CD8-positive, alpha-beta memory T cell (primary cell): Measurements from ENCODE around the gene ACBD6. TPM values are rescaled to one million over a fixed set of nuclear protein-coding genes. Genes with fewer than 3 reads are reported as not detected.
A peak's percentile ranks its signal among the peaks of the same experiment; 100 is the strongest.

ENCODE experiments used
- CTCF ChIA-PET: fragments of 350-600 bp; sonication (Branson Sonifier 250); formaldehyde crosslinking; loops from one replicate; lab custom pipeline; 2021; ENCODE audit warnings: antibody characterized with exemption; lab: Charles Lee
- POLR2A ChIA-PET: fragments of 350-600 bp; sonication (Branson Sonifier 250); formaldehyde crosslinking; loops from one replicate; lab custom pipeline; 2021; ENCODE audit warnings: antibody characterized with exemption; lab: Charles Lee
- DNase-seq, 5 donors: peaks; one replicate each; pipeline versions ENCODE4 v3.0.0 to v3.0.0-alpha.2; 2020 to 2022; ENCODE audit warnings: mixed read lengths in 1 of 5
- H3K27ac ChIP-seq: one replicate; pipeline ENCODE4 v1.7.0; 2013; ENCODE audit warnings: low read depth, mild to moderate bottlenecking, low read length, moderate library complexity
- H3K27me3 ChIP-seq: 2 replicates; pipeline ENCODE4 v1.7.0; 2013; ENCODE audit warnings: low read length, mild to moderate bottlenecking; ENCODE audit not compliant: insufficient read depth, poor library complexity, severe bottlenecking
- H3K36me3 ChIP-seq: 2 replicates; pipeline ENCODE4 v1.7.0; 2013; ENCODE audit warnings: mild to moderate bottlenecking, low read length, moderate library complexity; ENCODE audit not compliant: insufficient read depth
- H3K4me1 ChIP-seq: 2 replicates; pipeline ENCODE4 v1.7.0; 2013; ENCODE audit warnings: mild to moderate bottlenecking, low read length, moderate library complexity; ENCODE audit not compliant: insufficient read depth
- H3K4me3 ChIP-seq: 2 replicates; pipeline ENCODE4 v1.7.0; 2013; ENCODE audit warnings: mild to moderate bottlenecking, low read length
- H3K9me3 ChIP-seq: 2 replicates; pipeline ENCODE4 v1.7.0; 2013; ENCODE audit warnings: mild to moderate bottlenecking, low read length
- H3K27ac Mint-ChIP-seq, 8 donors: one replicate each; pipeline ENCODE4 v1.8.0; 2020 to 2021; ENCODE audit warnings: mixed read lengths in 8 of 8, mild to moderate bottlenecking in 6 of 8, inconsistent platforms in 3 of 8, moderate library complexity in 3 of 8
- H3K27me3 Mint-ChIP-seq, 2 donors: one replicate each; pipeline ENCODE4 v1.8.0; 2020 to 2021; ENCODE audit warnings: mixed read lengths in 2 of 2, mild to moderate bottlenecking in 1 of 2, moderate library complexity in 1 of 2
- H3K36me3 Mint-ChIP-seq, 3 donors: one replicate each; pipeline ENCODE4 v1.8.0; 2020 to 2021; ENCODE audit warnings: mixed read lengths in 3 of 3, inconsistent platforms in 1 of 3, mild to moderate bottlenecking in 1 of 3
- H3K4me1 Mint-ChIP-seq, 3 donors: one replicate each; pipeline ENCODE4 v1.8.0; 2020 to 2021; ENCODE audit warnings: mixed read lengths in 3 of 3, inconsistent platforms in 1 of 3, mild to moderate bottlenecking in 1 of 3
- H3K4me3 Mint-ChIP-seq, 7 donors: one replicate each; pipeline ENCODE4 v1.8.0; 2020 to 2021; ENCODE audit warnings: mixed read lengths in 7 of 7, mild to moderate bottlenecking in 6 of 7, moderate library complexity in 4 of 7, inconsistent platforms in 2 of 7
- H3K9me3 Mint-ChIP-seq, 5 donors: one replicate each; pipeline ENCODE4 v1.8.0; 2020 to 2022; ENCODE audit warnings: mixed read lengths in 5 of 5, mild to moderate bottlenecking in 3 of 5, moderate library complexity in 2 of 5, inconsistent platforms in 1 of 5
- polyA plus RNA-seq: library from polyadenylated mRNA; unstranded; fragments of 300-500 nt; fragmentation: Illumina TruSeq; gene quantifications from one replicate; pipeline ENCODE4 v1.2.3, GENCODE V29; 2021
- total RNA-seq, 2 experiments: library from RNA; stranded (reverse); gene quantifications; one replicate each; pipeline ENCODE4 v1.2.3, GENCODE V29; 2021

Gene ACBD6
- total and polyA plus RNA-seq, 3 experiments from 2014 or later, result 33.8 to 51.4 (median 50.3) TPM

DNA sequence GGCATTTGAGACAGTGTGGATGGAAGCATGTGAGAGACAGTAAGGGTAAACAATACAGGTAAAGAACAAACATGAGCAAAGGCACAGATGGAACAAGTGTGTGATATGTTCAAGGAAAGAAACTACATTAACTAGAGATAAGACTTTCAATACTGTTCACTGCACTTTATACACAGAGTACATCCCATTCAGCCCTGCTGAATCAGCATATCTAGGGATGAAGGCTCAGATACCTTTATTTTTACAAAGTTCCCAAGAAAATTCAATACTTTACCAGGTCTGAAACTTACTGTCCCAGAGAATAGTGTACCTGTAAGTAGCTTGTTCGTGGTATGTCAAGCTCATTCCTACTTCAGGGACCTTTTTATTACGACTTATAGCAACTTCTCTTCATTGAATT lies 149.8 kb downstream of the ACBD6 start:
- Mint-ChIP-seq H3K36me3 (peaks cover 0 to 5% (median 2%) of the 10 kb centered on the region in 3 donors), H3K9me3 (peaks cover 0 to 3% (median 0%) of the 10 kb centered on the region in 5 donors), H3K27ac (peak overlapping the region in 1 of 8 donors; percentile 33), H3K4me1 (peaks cover 4 to 22% (median 11%) of the 10 kb centered on the region in 3 donors), H3K4me3 (no peak overlapping the region), H3K27me3 (no peaks in the 10 kb centered on the region)
- no peak overlapping the region for H3K27ac ChIP-seq
- no peaks in the 10 kb centered on the region for H3K4me1 ChIP-seq
- H3K4me3 ChIP-seq, result no peak overlapping the region
- no peaks in the 10 kb centered on the region for H3K36me3 ChIP-seq
- ChIA-PET POLR2A (no interaction called here), CTCF (no interaction called here)
- no peaks in the 10 kb centered on the region for H3K9me3 ChIP-seq
- no peak for DNase-seq
- no peaks in the 10 kb centered on the region for H3K27me3 ChIP-seq

DNA sequence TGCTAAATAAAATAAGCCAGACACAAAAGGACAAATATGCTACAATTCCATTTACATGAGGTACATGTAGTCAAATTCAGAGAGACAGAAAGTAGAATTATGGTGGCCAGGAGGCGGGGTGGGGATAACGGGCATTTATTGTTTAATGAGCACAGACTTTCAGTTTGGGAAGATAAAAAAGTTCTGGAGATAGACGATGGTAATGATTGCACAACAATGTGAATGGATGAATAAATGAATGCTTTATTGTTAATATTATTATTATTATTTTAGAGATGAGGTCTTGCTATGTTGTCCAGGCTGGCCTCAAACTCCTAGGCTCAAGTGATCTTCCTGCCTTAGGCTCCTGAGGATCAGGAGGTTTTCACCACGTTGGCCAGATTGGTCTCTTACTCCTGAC lies 150.4 kb downstream of the ACBD6 start:
- Histone ChIP-seq H3K9me3 (no peaks in the 10 kb centered on the region), H3K27ac (no peak overlapping the region), H3K27me3 (no peaks in the 10 kb centered on the region), H3K4me1 (no peaks in the 10 kb centered on the region), H3K4me3 (no peak overlapping the region), H3K36me3 (no peaks in the 10 kb centered on the region)
- POLR2A ChIA-PET, result no interaction called here
- Mint-ChIP-seq H3K27ac (no peak overlapping the region), H3K9me3 (peaks cover 0 to 3% (median 0%) of the 10 kb centered on the region in 5 donors), H3K27me3 (no peaks in the 10 kb centered on the region), H3K36me3 (peaks cover 0 to 5% (median 3%) of the 10 kb centered on the region in 3 donors), H3K4me1 (peaks cover 4 to 20% (median 8%) of the 10 kb centered on the region in 3 donors), H3K4me3 (no peak overlapping the region)
- no peak for DNase-seq
- CTCF ChIA-PET, result no interaction called here

- H3K4me1 ChIP-seq, result no peaks in the 10 kb centered on the region
- no peak overlapping the region for H3K27ac ChIP-seq
- H3K36me3 ChIP-seq, result no peaks in the 10 kb centered on the region
- ChIA-PET POLR2A (no interaction called here), CTCF (no interaction called here)
- no peak overlapping the region for H3K4me3 ChIP-seq
- H3K27me3 ChIP-seq, result no peaks in the 10 kb centered on the region
- Mint-ChIP-seq H3K27me3 (no peaks in the 10 kb centered on the region), H3K36me3 (peaks cover 8 to 18% (median 10%) of the 10 kb centered on the region in 3 donors), H3K4me1 (peaks cover 7 to 34% (median 13%) of the 10 kb centered on the region in 3 donors), H3K4me3 (no peak overlapping the region), H3K9me3 (no peaks in the 10 kb centered on the region), H3K27ac (no peak overlapping the region)
- DNase-seq, result no peak
- H3K9me3 ChIP-seq, result no peaks in the 10 kb centered on the region
Observed at GRCh38 chr1:180345148-180345547, 157.2 kb downstream of the ACBD6 start.

DNA sequence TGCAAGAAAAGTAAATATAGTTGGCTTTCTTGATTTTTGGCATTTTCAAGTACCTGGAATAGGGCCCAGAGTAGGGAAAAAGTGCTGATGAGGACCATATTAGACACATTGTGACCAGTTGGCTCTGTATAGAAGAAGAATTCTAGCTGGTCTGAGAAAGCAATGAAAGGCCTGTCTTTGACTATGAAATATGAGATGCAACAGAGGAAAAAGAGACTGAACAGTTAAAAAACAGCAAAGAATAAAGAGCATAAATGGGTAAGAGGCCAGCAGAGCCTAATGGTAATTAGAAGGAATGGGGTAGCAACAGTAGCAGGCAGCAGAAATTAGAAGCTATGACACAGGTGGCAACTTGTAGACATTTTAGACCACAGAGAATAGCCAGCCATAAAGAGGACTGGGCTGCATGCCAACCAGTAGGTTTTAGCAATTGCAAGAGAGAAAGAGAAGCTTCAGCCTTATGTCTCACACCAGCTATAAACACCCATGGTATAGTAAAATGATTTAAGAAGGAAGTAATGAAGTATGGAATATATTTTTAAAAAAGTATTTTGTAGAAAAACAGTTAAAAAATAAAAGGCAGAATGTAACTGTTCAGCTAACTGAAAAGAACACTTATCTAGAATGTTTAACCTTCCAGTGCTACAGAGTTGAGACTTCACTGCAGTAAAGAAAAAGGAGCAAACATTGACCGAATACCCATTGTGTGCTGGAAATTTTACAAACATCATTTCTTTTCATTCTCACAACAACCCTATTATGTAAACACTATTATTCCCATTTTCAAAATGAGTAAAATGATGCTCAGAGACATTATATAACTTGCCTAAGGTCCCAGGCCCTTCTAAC lies 158.2 kb downstream of the ACBD6 start:
- Histone ChIP-seq H3K36me3 (no peaks in the 10 kb centered on the region), H3K4me3 (no peak overlapping the region), H3K9me3 (no peaks in the 10 kb centered on the region), H3K27me3 (no peaks in the 10 kb centered on the region), H3K4me1 (no peaks in the 10 kb centered on the region), H3K27ac (no peak overlapping the region)
- Mint-ChIP-seq H3K4me1 (peaks cover 7 to 39% (median 13%) of the 10 kb centered on the region in 3 donors), H3K9me3 (peaks cover 0 to 5% (median 0%) of the 10 kb centered on the region in 5 donors), H3K27ac (peak overlapping the region in 2 of 8 donors; percentile 11 to 24), H3K36me3 (peaks cover 8 to 25% (median 13%) of the 10 kb centered on the region in 3 donors), H3K4me3 (no peak overlapping the region), H3K27me3 (no peaks in the 10 kb centered on the region)
- ChIA-PET POLR2A (no interaction called here), CTCF (no interaction called here)
- no peak for DNase-seq

GRCh38 chr1:180327089-180327488 lies 175.3 kb downstream of the ACBD6 start:
- H3K27me3 Mint-ChIP-seq, result no peaks in the 10 kb centered on the region
- Histone ChIP-seq H3K4me1 (no peaks in the 10 kb centered on the region), H3K36me3 (no peaks in the 10 kb centered on the region), H3K27me3 (no peaks in the 10 kb centered on the region), H3K9me3 (peaks cover 3% of the 10 kb centered on the region), H3K27ac (no peak overlapping the region), H3K4me3 (no peak overlapping the region)
- H3K4me3 Mint-ChIP-seq, result no peak overlapping the region
- peaks cover 2 to 17% (median 10%) of the 10 kb centered on the region in 5 donors for H3K9me3 Mint-ChIP-seq
- no peak overlapping the region for H3K27ac Mint-ChIP-seq
- H3K36me3 Mint-ChIP-seq, result peaks cover 4 to 58% (median 9%) of the 10 kb centered on the region in 3 donors
- CTCF ChIA-PET, result no interaction called here
- H3K4me1 Mint-ChIP-seq, result peaks cover 0 to 8% (median 0%) of the 10 kb centered on the region in 3 donors
- no peak for DNase-seq
- POLR2A ChIA-PET, result no interaction called here

- CTCF ChIA-PET, result no interaction called here
- POLR2A ChIA-PET, result no interaction called here
- H3K27me3 ChIP-seq, result no peaks in the 10 kb centered on the region
- H3K4me1 Mint-ChIP-seq, result peaks cover 0 to 5% (median 0%) of the 10 kb centered on the region in 3 donors
- H3K4me3 ChIP-seq, result no peak overlapping the region
- no peak overlapping the region for H3K27ac Mint-ChIP-seq
- DNase-seq, result no peak
- no peaks in the 10 kb centered on the region for H3K36me3 ChIP-seq
- H3K36me3 Mint-ChIP-seq, result peaks cover 13 to 44% (median 28%) of the 10 kb centered on the region in 3 donors
- H3K27ac ChIP-seq, result no peak overlapping the region
- H3K27me3 Mint-ChIP-seq, result no peaks in the 10 kb centered on the region
- no peaks in the 10 kb centered on the region for H3K9me3 ChIP-seq
- no peaks in the 10 kb centered on the region for H3K4me1 ChIP-seq
- H3K4me3 Mint-ChIP-seq, result no peak overlapping the region
- H3K9me3 Mint-ChIP-seq, result peaks cover 0 to 3% (median 0%) of the 10 kb centered on the region in 5 donors
Observed at GRCh38 chr1:180312926-180313325, 189.5 kb downstream of the ACBD6 start.

GRCh38 chr1:180311011-180311730 lies 191.2 kb downstream of the ACBD6 start:
- Mint-ChIP-seq H3K4me1 (no peaks in the 10 kb centered on the region), H3K4me3 (no peak overlapping the region), H3K9me3 (peaks cover 3 to 14% (median 9%) of the 10 kb centered on the region in 5 donors), H3K36me3 (peaks cover 17 to 50% (median 42%) of the 10 kb centered on the region in 3 donors), H3K27ac (peak overlapping the region in 1 of 8 donors; percentile 41), H3K27me3 (no peaks in the 10 kb centered on the region)
- Histone ChIP-seq H3K9me3 (no peaks in the 10 kb centered on the region), H3K36me3 (no peaks in the 10 kb centered on the region), H3K27ac (no peak overlapping the region), H3K4me3 (no peak overlapping the region), H3K27me3 (no peaks in the 10 kb centered on the region), H3K4me1 (no peaks in the 10 kb centered on the region)
- no peak for DNase-seq
- ChIA-PET CTCF (no interaction called here), POLR2A (no interaction called here)

GRCh38 chr1:180310095-180310494 lies 192.3 kb downstream of the ACBD6 start:
- no peaks in the 10 kb centered on the region for H3K27me3 Mint-ChIP-seq
- DNase-seq, result no peak
- ChIA-PET POLR2A (no interaction called here), CTCF (no interaction called here)
- H3K4me3 ChIP-seq, result no peak overlapping the region
- no peaks in the 10 kb centered on the region for H3K36me3 ChIP-seq
- peaks cover 3 to 18% (median 9%) of the 10 kb centered on the region in 5 donors for H3K9me3 Mint-ChIP-seq
- H3K4me1 ChIP-seq, result no peaks in the 10 kb centered on the region
- H3K27ac Mint-ChIP-seq, result no peak overlapping the region
- no peak overlapping the region for H3K4me3 Mint-ChIP-seq
- H3K27me3 ChIP-seq, result no peaks in the 10 kb centered on the region
- H3K9me3 ChIP-seq, result no peaks in the 10 kb centered on the region
- H3K4me1 Mint-ChIP-seq, result no peaks in the 10 kb centered on the region
- H3K27ac ChIP-seq, result no peak overlapping the region
- peaks cover 17 to 52% (median 45%) of the 10 kb centered on the region in 3 donors for H3K36me3 Mint-ChIP-seq
